Measurements from ENCODE around the gene BCL2L1.
A peak's percentile ranks its signal among the peaks of the same experiment; 100 is the strongest.

BCL2L1 gene

DNA sequence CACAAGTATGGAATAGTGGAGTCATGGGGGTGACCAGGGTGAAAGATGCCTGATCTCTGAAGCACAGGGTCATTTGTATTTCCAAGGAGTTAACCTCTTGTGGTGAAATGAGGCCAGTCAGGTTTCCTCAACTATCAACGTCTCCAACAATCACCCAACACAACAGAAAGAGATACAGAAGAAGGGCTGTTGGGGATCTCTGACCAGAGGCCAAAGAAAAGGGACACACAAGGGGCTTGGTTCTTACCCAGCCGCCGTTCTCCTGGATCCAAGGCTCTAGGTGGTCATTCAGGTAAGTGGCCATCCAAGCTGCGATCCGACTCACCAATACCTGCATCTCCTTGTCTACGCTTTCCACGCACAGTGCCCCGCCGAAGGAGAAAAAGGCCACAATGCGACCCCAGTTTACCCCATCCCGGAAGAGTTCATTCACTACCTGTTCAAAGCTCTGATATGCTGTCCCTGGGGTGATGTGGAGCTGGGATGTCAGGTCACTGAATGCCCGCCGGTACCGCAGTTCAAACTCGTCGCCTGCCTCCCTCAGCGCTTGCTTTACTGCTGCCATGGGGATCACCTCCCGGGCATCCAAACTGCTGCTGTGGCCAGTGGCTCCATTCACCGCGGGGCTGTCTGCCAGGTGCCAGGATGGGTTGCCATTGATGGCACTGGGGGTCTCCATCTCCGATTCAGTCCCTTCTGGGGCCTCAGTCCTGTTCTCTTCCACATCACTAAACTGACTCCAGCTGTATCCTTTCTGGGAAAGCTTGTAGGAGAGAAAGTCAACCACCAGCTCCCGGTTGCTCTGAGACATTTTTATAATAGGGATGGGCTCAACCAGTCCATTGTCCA lies 1.0 kb downstream of the BCL2L1 start:
- Histone ChIP-seq H3K4me3 (ENCODE audit: low read length) (peak overlapping the region; percentile 94), H3K36me3 (ENCODE audit: insufficient read depth, low read length) (peaks cover 52% of the 10 kb centered on the region), H3K9ac (ENCODE audit: low read depth, low read length) (peak overlapping the region; percentile 99), H3K27me3 (ENCODE audit: control insufficient read depth, insufficient read depth, low read length) (no peaks in the 10 kb centered on the region), H3K4me2 (ENCODE audit: low read length) (peak overlapping the region; percentile 99), H3K4me1 (ENCODE audit: control insufficient read depth, insufficient read depth, low read length) (peaks cover 38% of the 10 kb centered on the region), H3K9me3 (replicated peaks; ENCODE audit: low read length) (no peaks in the 10 kb centered on the region)

DNA sequence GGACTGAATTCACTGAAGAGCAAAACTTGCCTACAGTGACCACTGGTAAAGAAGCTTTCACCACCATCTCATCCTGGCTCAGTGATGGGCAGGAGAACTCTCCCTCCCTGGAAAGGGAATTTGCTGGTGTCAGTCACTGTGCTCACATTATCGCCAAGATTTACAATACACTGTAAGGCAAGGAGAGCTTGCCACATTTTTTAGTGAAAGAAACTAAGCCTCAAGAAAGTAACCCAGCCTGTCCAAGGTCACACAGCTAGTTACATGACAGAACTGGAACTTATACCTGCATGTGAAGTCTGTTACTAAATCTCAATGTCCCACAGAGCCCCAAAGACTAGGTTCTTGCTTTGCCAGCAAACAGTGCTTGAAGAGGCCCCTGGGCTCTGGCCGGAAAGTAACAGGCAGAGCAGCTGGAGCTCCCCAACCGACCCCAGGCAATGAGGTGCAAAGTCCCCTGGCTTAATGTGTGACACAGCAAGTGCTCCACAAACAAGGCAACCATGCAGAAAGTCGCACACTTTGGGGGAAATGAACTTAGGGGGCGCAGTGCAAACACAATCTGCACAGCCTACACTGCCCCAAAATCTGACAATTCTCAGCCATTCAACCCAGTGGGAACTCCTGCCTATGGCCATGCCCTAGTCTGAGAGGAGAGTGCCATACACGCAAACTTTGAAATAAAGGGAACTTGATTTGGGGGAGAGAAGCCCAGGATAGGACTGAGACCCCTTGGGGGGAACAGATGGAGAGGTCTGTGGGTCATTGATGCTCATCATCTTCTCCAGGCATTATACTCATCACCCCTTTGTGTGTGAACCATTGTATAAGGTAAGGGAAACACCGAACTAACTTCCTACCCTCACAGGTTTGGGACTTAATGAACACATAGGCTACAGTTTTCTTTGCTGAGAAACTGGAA lies 1.9 kb downstream of the BCL2L1 start:
- Histone ChIP-seq H3K4me3 (ENCODE audit: low read length) (peak overlapping the region; percentile 94), H3K9me3 (replicated peaks; ENCODE audit: low read length) (no peaks in the 10 kb centered on the region), H3K4me1 (ENCODE audit: control insufficient read depth, insufficient read depth, low read length) (peaks cover 45% of the 10 kb centered on the region), H3K9ac (ENCODE audit: low read depth, low read length) (peak overlapping the region; percentile 99), H3K4me2 (ENCODE audit: low read length) (peak overlapping the region; percentile 99), H3K27me3 (ENCODE audit: control insufficient read depth, insufficient read depth, low read length) (no peaks in the 10 kb centered on the region), H3K36me3 (ENCODE audit: insufficient read depth, low read length) (peaks cover 60% of the 10 kb centered on the region)

DNA sequence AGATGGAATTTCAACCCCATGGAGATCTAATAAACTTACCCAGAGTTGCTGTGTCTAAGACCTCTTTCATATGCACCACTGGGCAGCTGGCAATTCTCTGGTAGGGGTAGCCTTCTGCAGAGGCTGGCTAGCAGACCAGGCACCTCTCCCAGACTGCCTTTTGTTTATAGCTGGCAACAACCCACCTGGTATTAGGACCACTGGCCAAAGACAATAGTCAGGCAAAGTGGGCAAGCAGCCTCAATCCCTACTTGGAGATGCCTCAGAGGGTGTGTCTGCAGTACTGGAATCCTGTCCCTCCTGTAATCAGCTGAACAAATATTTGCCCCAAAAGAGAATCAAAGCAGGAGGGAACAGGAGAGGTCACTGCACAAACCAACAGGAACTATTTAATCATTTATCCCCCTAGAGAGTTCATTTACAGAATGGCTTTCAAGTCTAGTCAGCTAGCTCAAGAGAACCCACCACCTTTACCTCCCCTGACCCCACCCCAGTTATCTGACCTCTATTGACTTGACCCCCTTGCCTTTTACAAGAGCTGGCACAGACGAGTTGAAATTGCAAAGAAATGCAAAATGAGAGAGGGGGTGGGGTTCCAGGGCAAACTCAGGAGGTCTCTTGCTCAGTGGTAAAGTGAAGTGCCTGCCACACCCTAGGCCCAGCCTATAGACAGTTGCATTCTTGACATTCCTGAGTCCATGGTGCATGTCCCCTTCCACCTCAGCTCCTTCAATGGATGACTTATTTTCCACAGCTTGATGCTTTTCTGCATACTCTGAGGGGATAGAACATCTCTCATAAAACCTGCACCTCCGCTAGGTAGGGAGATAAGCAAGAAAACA lies 2.8 kb downstream of the BCL2L1 start:
- H3K4me1 ChIP-seq (ENCODE audit: control insufficient read depth, insufficient read depth, low read length): peaks cover 49% of the 10 kb centered on the region
- peak overlapping the region; percentile 99 for H3K4me2 ChIP-seq (ENCODE audit: low read length)
- peak overlapping the region; percentile 94 for H3K4me3 ChIP-seq (ENCODE audit: low read length)
- H3K36me3 ChIP-seq (ENCODE audit: insufficient read depth, low read length): peaks cover 65% of the 10 kb centered on the region
- no peaks in the 10 kb centered on the region for H3K9me3 ChIP-seq (replicated peaks; ENCODE audit: low read length)
- peak overlapping the region; percentile 99 for H3K9ac ChIP-seq (ENCODE audit: low read depth, low read length)
- H3K27me3 ChIP-seq (ENCODE audit: control insufficient read depth, insufficient read depth, low read length): no peaks in the 10 kb centered on the region

DNA sequence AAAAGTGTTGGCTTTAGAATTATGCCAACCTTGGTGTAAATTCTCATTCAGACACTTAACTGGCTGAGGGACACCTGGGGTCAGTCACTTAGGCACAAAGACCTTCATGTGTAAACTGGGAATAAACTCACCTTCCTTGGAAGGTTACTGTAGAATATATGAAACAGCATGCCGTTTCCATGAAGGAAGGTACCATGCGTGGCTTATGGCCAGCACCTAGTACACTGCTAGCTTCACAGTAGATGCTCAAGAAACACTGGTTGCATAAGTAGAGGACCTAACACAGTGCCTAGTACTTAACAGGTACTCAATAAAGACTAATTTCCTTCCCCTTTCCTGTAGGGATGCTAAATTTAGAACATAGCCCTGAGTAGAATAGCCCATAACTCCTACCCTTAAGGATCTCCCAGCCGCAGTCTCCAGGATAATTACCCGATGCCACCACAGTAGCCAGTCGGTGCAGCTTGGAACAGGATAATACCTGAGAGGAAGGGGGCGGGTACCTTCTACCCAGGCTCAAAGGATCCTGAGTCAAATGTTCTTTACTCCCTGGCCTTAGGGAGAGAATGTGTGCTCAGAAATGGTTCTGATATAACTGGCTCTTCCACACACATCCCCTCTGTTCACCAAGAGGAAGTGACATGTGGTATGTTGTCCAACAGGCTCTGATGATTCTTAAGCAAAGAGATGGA lies 3.6 kb downstream of the BCL2L1 start:
- Histone ChIP-seq H3K9ac (ENCODE audit: low read depth, low read length) (peak overlapping the region; percentile 99), H3K36me3 (ENCODE audit: insufficient read depth, low read length) (peaks cover 71% of the 10 kb centered on the region), H3K4me2 (ENCODE audit: low read length) (peak overlapping the region; percentile 99), H3K27me3 (ENCODE audit: control insufficient read depth, insufficient read depth, low read length) (no peaks in the 10 kb centered on the region), H3K4me3 (ENCODE audit: low read length) (peak overlapping the region; percentile 94), H3K9me3 (replicated peaks; ENCODE audit: low read length) (no peaks in the 10 kb centered on the region), H3K4me1 (ENCODE audit: control insufficient read depth, insufficient read depth, low read length) (peaks cover 57% of the 10 kb centered on the region)

GRCh38 chr20:31717478-31718201 lies 5.0 kb downstream of the BCL2L1 start:
- peak overlapping the region; percentile 54 for H3K9ac ChIP-seq (ENCODE audit: low read depth, low read length)
- no peaks in the 10 kb centered on the region for H3K9me3 ChIP-seq (replicated peaks; ENCODE audit: low read length)
- H3K4me3 ChIP-seq (ENCODE audit: low read length): peak overlapping the region; percentile 65
- peaks cover 68% of the 10 kb centered on the region for H3K4me1 ChIP-seq (ENCODE audit: control insufficient read depth, insufficient read depth, low read length)
- no peaks in the 10 kb centered on the region for H3K27me3 ChIP-seq (ENCODE audit: control insufficient read depth, insufficient read depth, low read length)
- peaks cover 81% of the 10 kb centered on the region for H3K36me3 ChIP-seq (ENCODE audit: insufficient read depth, low read length)
- H3K4me2 ChIP-seq (ENCODE audit: low read length): peak overlapping the region; percentile 72

- Histone ChIP-seq H3K27me3 (ENCODE audit: control insufficient read depth, insufficient read depth, low read length) (no peaks in the 10 kb centered on the region), H3K36me3 (ENCODE audit: insufficient read depth, low read length) (peaks cover 83% of the 10 kb centered on the region), H3K4me1 (ENCODE audit: control insufficient read depth, insufficient read depth, low read length) (peaks cover 74% of the 10 kb centered on the region), H3K4me2 (ENCODE audit: low read length) (peak overlapping the region; percentile 72), H3K9me3 (replicated peaks; ENCODE audit: low read length) (no peaks in the 10 kb centered on the region), H3K9ac (ENCODE audit: low read depth, low read length) (peak overlapping the region; percentile 54), H3K4me3 (ENCODE audit: low read length) (peak overlapping the region; percentile 65)
Measured at GRCh38 chr20:31716818-31717477, 5.7 kb downstream of the BCL2L1 start.

DNA sequence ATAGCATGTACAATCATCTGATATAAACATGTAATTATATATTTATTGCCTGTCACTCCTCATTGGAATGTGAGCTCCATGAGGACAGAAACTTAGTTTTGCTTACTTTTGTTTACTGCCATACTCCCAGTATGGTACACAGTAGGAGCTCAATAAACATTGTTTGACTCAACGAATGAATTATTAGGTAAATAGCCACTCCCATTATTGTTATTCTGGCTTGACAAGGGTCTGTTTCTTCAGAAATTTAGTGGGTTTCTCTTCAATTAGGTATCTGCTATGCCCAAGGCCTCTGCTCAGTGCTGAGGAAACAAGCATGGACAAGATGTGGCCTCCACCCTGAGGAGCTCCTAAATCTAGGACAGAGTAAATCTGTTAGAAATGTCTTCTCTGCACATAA lies 6.3 kb downstream of the BCL2L1 start:
- Histone ChIP-seq H3K4me1 (ENCODE audit: control insufficient read depth, insufficient read depth, low read length) (peaks cover 80% of the 10 kb centered on the region), H3K9me3 (replicated peaks; ENCODE audit: low read length) (no peaks in the 10 kb centered on the region), H3K4me3 (ENCODE audit: low read length) (peak overlapping the region; percentile 65), H3K9ac (ENCODE audit: low read depth, low read length) (peak overlapping the region; percentile 54), H3K36me3 (ENCODE audit: insufficient read depth, low read length) (peaks cover 83% of the 10 kb centered on the region), H3K27me3 (ENCODE audit: control insufficient read depth, insufficient read depth, low read length) (no peaks in the 10 kb centered on the region), H3K4me2 (ENCODE audit: low read length) (peak overlapping the region; percentile 72)

GRCh38 chr20:31715766-31716165 lies 6.9 kb downstream of the BCL2L1 start:
- peak overlapping the region; percentile 72 for H3K4me2 ChIP-seq (ENCODE audit: low read length)
- no peak overlapping the region for H3K4me3 ChIP-seq (ENCODE audit: low read length)
- no peaks in the 10 kb centered on the region for H3K27me3 ChIP-seq (ENCODE audit: control insufficient read depth, insufficient read depth, low read length)
- H3K4me1 ChIP-seq (ENCODE audit: control insufficient read depth, insufficient read depth, low read length): peaks cover 86% of the 10 kb centered on the region
- peaks cover 83% of the 10 kb centered on the region for H3K36me3 ChIP-seq (ENCODE audit: insufficient read depth, low read length)
- H3K9ac ChIP-seq (ENCODE audit: low read depth, low read length): no peak overlapping the region
- H3K9me3 ChIP-seq (replicated peaks; ENCODE audit: low read length): no peaks in the 10 kb centered on the region

DNA sequence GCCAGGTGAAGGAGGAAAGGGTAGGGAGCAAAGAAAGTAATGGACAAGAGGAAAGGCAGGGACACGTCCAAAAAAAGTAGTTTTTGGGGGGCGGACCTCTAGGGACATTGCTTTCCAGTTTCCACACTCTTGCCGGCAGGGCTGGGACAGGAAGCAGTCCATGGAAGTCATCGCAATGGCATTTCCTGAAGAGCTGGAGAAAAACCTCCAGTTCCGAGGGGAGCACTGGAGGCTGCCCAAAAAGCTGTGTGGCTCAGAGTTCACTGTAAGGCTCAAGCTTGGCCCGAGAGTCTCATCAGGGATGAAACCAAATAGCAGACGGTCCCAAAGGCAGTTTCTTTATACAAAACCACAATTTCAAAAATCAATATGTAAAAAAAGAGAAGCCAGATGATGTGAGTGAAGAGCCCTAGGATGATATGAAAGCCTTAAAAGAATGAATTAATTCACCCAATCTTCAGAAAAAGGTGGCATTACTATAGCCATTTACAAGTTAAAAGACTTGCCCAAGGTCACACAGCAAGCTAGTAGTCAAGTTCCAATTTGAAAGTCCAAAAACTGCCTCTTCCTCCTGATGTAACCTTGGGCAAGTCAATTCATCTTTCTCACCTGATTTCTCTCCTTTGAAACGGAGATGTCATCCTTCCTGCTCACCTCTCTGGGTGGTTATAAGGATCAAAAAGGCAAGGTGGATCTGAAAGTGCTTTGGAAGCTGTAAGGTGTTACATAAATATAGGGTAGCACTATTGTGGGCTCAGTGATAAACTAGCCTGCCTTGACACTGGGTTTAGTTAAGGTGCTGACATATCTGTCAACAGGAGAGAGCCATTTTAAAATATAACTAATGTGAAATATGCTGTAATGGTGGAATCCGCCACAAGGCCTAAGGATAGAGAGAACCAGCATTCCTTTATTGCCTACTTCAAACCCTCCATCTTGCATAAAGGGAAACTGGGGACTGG lies 9.1 kb downstream of the BCL2L1 start:
- Histone ChIP-seq H3K9me3 (replicated peaks; ENCODE audit: low read length) (no peaks in the 10 kb centered on the region), H3K9ac (ENCODE audit: low read depth, low read length) (peak overlapping the region; percentile 88), H3K4me1 (ENCODE audit: control insufficient read depth, insufficient read depth, low read length) (peaks cover 82% of the 10 kb centered on the region), H3K27me3 (ENCODE audit: control insufficient read depth, insufficient read depth, low read length) (no peaks in the 10 kb centered on the region), H3K4me2 (ENCODE audit: low read length) (peak overlapping the region; percentile 82), H3K36me3 (ENCODE audit: insufficient read depth, low read length) (peaks cover 78% of the 10 kb centered on the region), H3K4me3 (ENCODE audit: low read length) (peak overlapping the region; percentile 60)
